ENCODE data around the gene TBATA. TPM values are rescaled to one million over a fixed set of nuclear protein-coding genes. Genes with fewer than 3 reads are reported as not detected.
A peak's percentile ranks its signal among the peaks of the same experiment; 100 is the strongest.

TBATA gene
- total RNA-seq, 1 donor from 2014 or later = not detected

DNA sequence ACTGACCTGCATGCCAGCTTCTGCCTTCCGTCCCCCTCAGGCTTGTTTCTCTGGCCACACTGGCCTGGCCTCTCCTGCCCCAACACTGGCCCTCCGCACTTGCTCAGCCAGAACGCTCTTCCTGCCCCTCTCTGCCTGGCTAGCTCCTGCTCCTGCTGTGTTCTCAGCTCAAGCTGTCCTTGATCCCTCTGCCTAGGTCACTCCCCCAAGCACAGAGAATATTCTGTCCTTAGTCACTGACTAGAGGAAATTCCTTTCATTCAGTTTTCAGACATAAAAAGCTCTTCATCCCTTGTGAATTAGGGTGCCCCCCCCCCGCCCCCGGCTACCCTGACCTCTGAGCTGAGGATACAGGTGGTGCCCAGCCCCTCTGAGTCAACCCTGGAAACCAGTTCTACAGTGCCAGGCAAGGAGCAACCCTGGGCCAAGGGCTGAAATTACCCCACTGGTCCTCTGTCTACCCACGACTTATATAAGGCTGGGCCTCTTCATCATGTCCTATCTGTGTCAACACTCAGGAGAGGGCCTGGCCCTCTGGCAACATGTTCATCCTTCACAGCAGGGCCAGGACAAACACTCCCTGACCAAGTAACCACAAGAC lies 23.9 kb upstream of the TBATA start:
- H3K27ac Mint-ChIP-seq (ENCODE audit: unreplicated experiment) = peak overlapping the region; percentile 36
- no peaks in the 10 kb centered on the region for H3K9me3 Mint-ChIP-seq (ENCODE audit: low read depth)
- H3K4me3 Mint-ChIP-seq (ENCODE audit: unreplicated experiment) = no peak overlapping the region
- no peak for DNase-seq (ENCODE audit: low spot score)
- H3K36me3 Mint-ChIP-seq (ENCODE audit: low read depth) = no peaks in the 10 kb centered on the region
- no peaks in the 10 kb centered on the region for H3K27me3 Mint-ChIP-seq (ENCODE audit: low read depth)
- peaks cover 20% of the 10 kb centered on the region for H3K4me1 Mint-ChIP-seq (ENCODE audit: low read depth)
- TF ChIP-seq, protein P1, sequence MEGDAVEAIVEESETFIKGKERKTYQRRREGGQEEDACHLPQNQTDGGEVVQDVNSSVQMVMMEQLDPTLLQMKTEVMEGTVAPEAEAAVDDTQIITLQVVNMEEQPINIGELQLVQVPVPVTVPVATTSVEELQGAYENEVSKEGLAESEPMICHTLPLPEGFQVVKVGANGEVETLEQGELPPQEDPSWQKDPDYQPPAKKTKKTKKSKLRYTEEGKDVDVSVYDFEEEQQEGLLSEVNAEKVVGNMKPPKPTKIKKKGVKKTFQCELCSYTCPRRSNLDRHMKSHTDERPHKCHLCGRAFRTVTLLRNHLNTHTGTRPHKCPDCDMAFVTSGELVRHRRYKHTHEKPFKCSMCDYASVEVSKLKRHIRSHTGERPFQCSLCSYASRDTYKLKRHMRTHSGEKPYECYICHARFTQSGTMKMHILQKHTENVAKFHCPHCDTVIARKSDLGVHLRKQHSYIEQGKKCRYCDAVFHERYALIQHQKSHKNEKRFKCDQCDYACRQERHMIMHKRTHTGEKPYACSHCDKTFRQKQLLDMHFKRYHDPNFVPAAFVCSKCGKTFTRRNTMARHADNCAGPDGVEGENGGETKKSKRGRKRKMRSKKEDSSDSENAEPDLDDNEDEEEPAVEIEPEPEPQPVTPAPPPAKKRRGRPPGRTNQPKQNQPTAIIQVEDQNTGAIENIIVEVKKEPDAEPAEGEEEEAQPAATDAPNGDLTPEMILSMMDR (IDR thresholded peaks at IDR 0.05) = no peak

DNA sequence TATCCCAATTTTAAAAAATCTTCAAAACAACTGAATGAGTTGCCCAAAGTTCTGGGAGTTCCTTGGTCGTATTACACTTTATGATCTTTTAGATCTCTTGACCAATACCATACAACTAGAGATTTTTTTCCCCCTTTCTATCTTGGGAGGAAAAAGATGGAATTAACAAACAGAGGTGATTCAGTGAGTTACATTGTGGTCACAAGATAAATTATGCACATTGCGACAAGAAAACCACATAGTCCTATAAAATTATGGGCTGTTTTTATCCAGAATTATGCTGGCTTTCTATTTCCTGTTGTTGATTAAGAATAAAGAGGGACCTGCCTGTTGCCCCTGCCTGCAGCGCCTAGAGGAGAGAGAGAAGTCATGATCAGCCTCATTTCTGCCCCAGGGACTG lies 22.4 kb upstream of the TBATA start:
- Mint-ChIP-seq H3K27ac (ENCODE audit: unreplicated experiment) (no peak overlapping the region), H3K27me3 (ENCODE audit: low read depth) (no peaks in the 10 kb centered on the region), H3K9me3 (ENCODE audit: low read depth) (no peaks in the 10 kb centered on the region), H3K36me3 (ENCODE audit: low read depth) (no peaks in the 10 kb centered on the region), H3K4me1 (ENCODE audit: low read depth) (peaks cover 20% of the 10 kb centered on the region), H3K4me3 (ENCODE audit: unreplicated experiment) (no peak overlapping the region)
- TF ChIP-seq, protein P1 (IDR thresholded peaks at IDR 0.05) = no peak
- DNase-seq (ENCODE audit: low spot score) = no peak

DNA sequence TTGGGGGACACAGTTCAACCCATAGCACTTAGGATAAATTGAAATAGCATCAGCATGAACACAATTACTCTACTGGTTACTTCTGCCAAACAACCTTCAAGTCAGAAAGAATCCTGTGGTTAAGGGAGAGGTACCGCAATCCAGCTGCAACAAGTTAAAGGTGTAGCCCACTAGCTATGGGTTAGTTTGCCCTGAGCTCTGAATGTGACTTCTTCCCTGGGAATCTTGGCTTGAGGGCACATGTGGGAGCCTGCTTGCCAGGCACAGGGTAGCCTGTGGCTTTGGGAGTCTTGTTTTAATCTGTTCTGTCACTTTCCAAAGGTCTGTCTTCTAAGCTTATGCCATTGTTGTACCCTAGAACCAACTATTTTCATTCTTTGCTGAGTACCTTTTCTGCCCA lies 21.7 kb upstream of the TBATA start:
- TF ChIP-seq, protein P1 (IDR thresholded peaks at IDR 0.05) = no peak
- Mint-ChIP-seq H3K4me3 (ENCODE audit: unreplicated experiment) (no peak overlapping the region), H3K4me1 (ENCODE audit: low read depth) (peaks cover 17% of the 10 kb centered on the region), H3K27ac (ENCODE audit: unreplicated experiment) (no peak overlapping the region), H3K27me3 (ENCODE audit: low read depth) (peaks cover 4% of the 10 kb centered on the region), H3K9me3 (ENCODE audit: low read depth) (no peaks in the 10 kb centered on the region), H3K36me3 (ENCODE audit: low read depth) (peaks cover 2% of the 10 kb centered on the region)
- DNase-seq (ENCODE audit: low spot score) = no peak

DNA sequence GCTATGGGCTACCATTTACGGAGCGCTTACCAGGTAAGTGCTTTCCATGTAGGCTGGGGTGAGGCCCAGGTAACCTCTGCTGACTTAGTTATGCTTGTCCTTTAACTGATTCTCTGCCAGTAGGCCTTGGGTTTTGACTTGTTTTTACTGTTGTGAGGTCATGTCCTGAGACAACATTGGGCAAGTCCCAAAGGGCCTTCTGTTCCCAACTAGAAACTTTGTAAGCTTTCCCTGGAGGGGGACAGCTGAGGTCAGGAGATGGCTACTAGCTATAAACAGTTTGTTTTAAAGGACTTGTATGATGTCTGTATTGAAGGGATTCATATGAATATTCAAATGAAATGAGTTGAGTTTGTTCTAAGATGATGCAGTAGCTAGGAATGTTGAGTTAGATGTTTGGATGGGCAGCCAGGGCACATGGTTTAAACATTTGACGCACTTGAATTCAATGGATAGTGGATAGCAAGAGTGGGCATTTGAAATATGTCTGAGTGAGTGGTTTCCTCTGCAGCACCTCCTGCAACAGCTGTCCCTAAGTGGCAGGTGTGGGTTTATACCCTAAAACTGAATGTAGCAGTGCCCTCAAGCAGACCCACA lies 20.5 kb upstream of the TBATA start:
- no peak overlapping the region for H3K27ac Mint-ChIP-seq (ENCODE audit: unreplicated experiment)
- no peak for DNase-seq (ENCODE audit: low spot score)
- H3K4me3 Mint-ChIP-seq (ENCODE audit: unreplicated experiment) = no peak overlapping the region

DNA sequence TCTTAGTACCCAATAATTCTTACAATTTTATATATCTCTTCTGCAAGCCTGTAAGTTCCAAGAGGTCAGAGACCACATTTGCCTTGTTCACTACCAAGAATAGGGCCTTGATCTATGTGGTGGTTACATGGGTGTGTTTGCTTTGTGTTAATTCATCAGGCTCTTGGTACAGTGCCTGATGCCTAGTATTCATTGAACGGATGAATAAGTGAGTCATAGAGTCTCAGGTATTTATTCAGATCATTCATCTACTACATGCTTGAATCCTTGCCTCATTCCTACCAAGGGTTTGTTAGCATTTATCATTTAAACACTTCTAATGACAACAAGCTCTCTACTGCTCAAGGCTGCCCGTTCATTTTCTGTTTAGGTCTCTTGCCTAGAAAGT lies 19.2 kb upstream of the TBATA start:
- Mint-ChIP-seq H3K36me3 (ENCODE audit: low read depth) (peaks cover 2% of the 10 kb centered on the region), H3K4me1 (ENCODE audit: low read depth) (peaks cover 9% of the 10 kb centered on the region), H3K27ac (ENCODE audit: unreplicated experiment) (no peak overlapping the region), H3K9me3 (ENCODE audit: low read depth) (no peaks in the 10 kb centered on the region), H3K27me3 (ENCODE audit: low read depth) (peaks cover 9% of the 10 kb centered on the region), H3K4me3 (ENCODE audit: unreplicated experiment) (no peak overlapping the region)
- TF ChIP-seq, protein P1 (IDR thresholded peaks at IDR 0.05) = no peak
- DNase-seq (ENCODE audit: low spot score) = no peak

More for the DNA sequence above, 20.5 kb upstream of the TBATA start:
- TF ChIP-seq, protein P1 (IDR thresholded peaks at IDR 0.05) = no peak
- Mint-ChIP-seq H3K4me1 (ENCODE audit: low read depth) (peaks cover 15% of the 10 kb centered on the region), H3K27me3 (ENCODE audit: low read depth) (peaks cover 5% of the 10 kb centered on the region), H3K9me3 (ENCODE audit: low read depth) (no peaks in the 10 kb centered on the region), H3K36me3 (ENCODE audit: low read depth) (peaks cover 2% of the 10 kb centered on the region)

All from chondrocyte (in vitro differentiated cells).